ENCODE measurements around the gene OXTR. TPM values are rescaled to one million over a fixed set of nuclear protein-coding genes. Genes with fewer than 3 reads are reported as not detected.

The OXTR gene
- total and polyA plus RNA-seq, 8 donors: 0.73 to 1.1 TPM; not detected in 6

- Histone ChIP-seq H3K9me3 (no peaks in the 10 kb centered on the region), H3K4me1 (no peaks in the 10 kb centered on the region), H3K27me3 (no peaks in the 10 kb centered on the region), H3K36me3 (no peaks in the 10 kb centered on the region), H3K4me3 (no peak overlapping the region), H3K27ac (no peak overlapping the region)
- 24 to 48% (median 36%) methylated on average over 3 of the region's 3 CpGs for WGBS, 5 donors
- TF ChIP-seq CTCF (IDR thresholded peaks at IDR 0.05) (no peak), POLR2A (IDR thresholded peaks at IDR 0.05) (no peak), EP300 (IDR thresholded peaks at IDR 0.05) (no peak), POLR2AphosphoS5 (IDR thresholded peaks at IDR 0.05) (no peak)
- intact Hi-C loops (cut with DNase I; ENCODE audit: low total_unique reads): no loop called here
- DNase-seq: no peak
Measured at GRCh38 chr3:8755097-8755496, 14.3 kb downstream of the OXTR start.

- H3K36me3 ChIP-seq: no peaks in the 10 kb centered on the region
Measured at GRCh38 chr3:8752832-8753231, 16.6 kb downstream of the OXTR start.

DNA sequence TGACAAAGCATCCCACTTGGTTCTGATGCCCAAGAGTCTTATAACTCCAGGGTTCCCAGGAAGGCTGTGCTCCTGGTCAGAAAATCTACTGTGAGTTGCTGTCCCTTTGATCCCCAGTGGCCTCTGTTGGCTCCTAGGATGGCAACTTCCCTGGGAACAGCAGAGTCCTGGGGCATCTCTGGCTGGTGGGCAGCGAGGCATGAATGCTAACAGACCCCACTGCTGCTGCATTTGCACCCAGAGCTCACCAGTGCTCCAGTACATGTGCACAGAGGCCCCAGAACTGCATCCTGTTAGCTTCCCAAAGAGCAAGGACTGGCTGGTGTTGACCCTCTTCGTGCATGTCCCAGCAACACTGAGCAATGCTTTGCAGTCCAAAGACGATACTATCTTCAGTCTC lies 20.1 kb downstream of the OXTR start:
- Histone ChIP-seq H3K27ac (no peak overlapping the region), H3K27me3 (peaks cover 0 to 3% (median 0%) of the 10 kb centered on the region in 3 donors), H3K36me3 (no peaks in the 10 kb centered on the region), H3K4me1 (no peaks in the 10 kb centered on the region), H3K9me3 (no peaks in the 10 kb centered on the region), H3K4me3 (no peak overlapping the region)
- WGBS, 5 donors: 54 to 93% (median 92%) methylated on average over 2 to 3 of the region's 3 CpGs
- no peak for DNase-seq
- intact Hi-C loops (cut with DNase I; ENCODE audit: low total_unique reads): no loop called here
- TF ChIP-seq POLR2AphosphoS5 (IDR thresholded peaks at IDR 0.05) (no peak), CTCF (IDR thresholded peaks at IDR 0.05) (no peak), EP300 (IDR thresholded peaks at IDR 0.05) (no peak), POLR2A (IDR thresholded peaks at IDR 0.05) (no peak)

More at GRCh38 chr3:8752832-8753231, 16.6 kb downstream of the OXTR start:
- H3K4me3 ChIP-seq: no peak overlapping the region
- no peaks in the 10 kb centered on the region for H3K4me1 ChIP-seq
- intact Hi-C loops (cut with DNase I; ENCODE audit: low total_unique reads): no loop called here
- no peaks in the 10 kb centered on the region for H3K27me3 ChIP-seq
- TF ChIP-seq EP300 (IDR thresholded peaks at IDR 0.05) (no peak), POLR2AphosphoS5 (IDR thresholded peaks at IDR 0.05) (no peak), POLR2A (IDR thresholded peaks at IDR 0.05) (no peak), CTCF (IDR thresholded peaks at IDR 0.05) (no peak)
- WGBS, 5 donors: 82 to 90% (median 85%) methylated on average over 14 of the region's 14 CpGs
- H3K27ac ChIP-seq: no peak overlapping the region
- H3K9me3 ChIP-seq: no peaks in the 10 kb centered on the region
- DNase-seq: no peak

DNA sequence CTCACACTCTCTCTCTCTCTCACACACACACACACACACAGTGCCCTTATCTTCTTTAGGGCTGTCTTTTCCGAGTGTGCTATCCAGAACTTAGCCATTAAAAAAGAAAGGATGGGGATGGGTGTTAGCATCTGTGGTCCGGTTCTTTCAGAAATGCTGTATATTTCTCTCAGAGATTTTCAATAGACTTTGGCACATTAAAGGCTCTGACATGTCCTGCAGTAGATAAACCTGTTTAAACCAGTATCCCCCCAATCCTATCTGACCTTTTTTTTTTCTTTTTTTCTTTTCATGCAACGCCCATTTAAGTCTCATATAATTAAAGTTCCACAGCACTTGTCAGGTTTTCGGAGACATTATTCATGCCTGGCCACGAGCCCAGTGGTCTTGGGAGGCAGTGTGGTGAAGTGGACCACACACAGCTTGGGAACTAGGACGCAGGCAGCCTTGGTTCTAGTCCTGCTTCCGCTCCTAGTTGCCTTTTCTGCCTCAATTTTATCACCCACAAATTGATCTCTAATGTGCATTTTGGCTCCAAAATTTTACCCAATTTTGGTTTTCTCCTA lies 22.6 kb downstream of the OXTR start:
- no peak for TF ChIP-seq POLR2AphosphoS5 (IDR thresholded peaks at IDR 0.05)
- TF ChIP-seq CTCF (IDR thresholded peaks at IDR 0.05): no peak
- no peak for TF ChIP-seq POLR2A (IDR thresholded peaks at IDR 0.05)
- TF ChIP-seq EP300 (IDR thresholded peaks at IDR 0.05): no peak
- no peaks in the 10 kb centered on the region for H3K36me3 ChIP-seq
- intact Hi-C loops (cut with DNase I; ENCODE audit: low total_unique reads): no loop called here
- peaks cover 0 to 4% (median under 1%) of the 10 kb centered on the region in 4 donors for H3K4me1 ChIP-seq
- H3K27ac ChIP-seq: no peak overlapping the region
- no peaks in the 10 kb centered on the region for H3K9me3 ChIP-seq
- H3K27me3 ChIP-seq: peaks cover 0 to 3% (median 0%) of the 10 kb centered on the region in 3 donors
- no peak for DNase-seq
- 54 to 72% (median 62%) methylated on average over 7 of the region's 7 CpGs for WGBS, 5 donors
- no peak overlapping the region for H3K4me3 ChIP-seq
